GM10266 (cell line): ENCODE data around the gene CD22.

Experiments
- DNase-seq: peaks from one replicate; pipeline ENCODE4 v3.0.0; 2012; ENCODE audit errors: extremely low spot score
- CTCF ChIP-seq: IDR thresholded peaks from 2 replicates; pipeline ENCODE4 v1.5.1; 2012; ENCODE audit warnings: mild to moderate bottlenecking, low read depth; ENCODE audit not compliant: control insufficient read depth, insufficient read depth; ENCODE audit errors: missing control alignments

Gene CD22

GRCh38 chr19:35309481-35310279, 19.3 kb upstream of the CD22 start:
- no peak for DNase-seq
- TF ChIP-seq CTCF, result no peak

- no peak for TF ChIP-seq CTCF
- no peak for DNase-seq
These were observed 18.7 kb upstream of the CD22 start for GRCh38 chr19:35310331-35310730.

- no peak for TF ChIP-seq CTCF
- no peak for DNase-seq
These were observed 18.0 kb upstream of the CD22 start for GRCh38 chr19:35310811-35311465.

- TF ChIP-seq CTCF, result no peak
- no peak for DNase-seq
These were observed 16.9 kb upstream of the CD22 start for GRCh38 chr19:35311901-35312665.

- no peak for DNase-seq
- no peak for TF ChIP-seq CTCF
These were observed 15.4 kb upstream of the CD22 start for GRCh38 chr19:35313587-35313986.

- no peak for TF ChIP-seq CTCF
- DNase-seq, result no peak
These were observed 15.0 kb upstream of the CD22 start for GRCh38 chr19:35314031-35314430.
